Panc1 (cell line): ENCODE measurements around the gene CAMTA2. TPM values are rescaled to one million over a fixed set of nuclear protein-coding genes. Genes with fewer than 3 reads are reported as not detected.

Experiments used
- ATAC-seq: fragments of 200-7000 bp; cut with Tn5 transposase; 2 replicates; pipeline ENCODE4 v1.9.1; 2020; ENCODE audit warnings: mild to moderate bottlenecking, moderate library complexity
- BruUV-seq: library from RNA; stranded (reverse); fragments of 400-500 nt; replicated peaks from 2 replicates; lab custom pipeline; 2021; lab: Mats Ljungman, UMichigan
- CTCF ChIA-PET: fragments of 300-600 bp; sonication (Branson Sonifier 250); formaldehyde crosslinking; loops from one replicate; lab custom pipeline; 2022; ENCODE audit warnings: antibody characterized with exemption; lab: Charles Lee
- POLR2A ChIA-PET: fragments of 300-600 bp; sonication (Branson Sonifier 250); formaldehyde crosslinking; loops from one replicate; lab custom pipeline; 2022; ENCODE audit warnings: antibody characterized with exemption; lab: Charles Lee
- DNase-seq: peaks from one replicate; pipeline ENCODE4 v3.0.0-alpha.2; 2010; ENCODE audit warnings: low read depth, low spot score
- H3K27ac ChIP-seq: 2 replicates; pipeline ENCODE4 v1.5.1; 2011; ENCODE audit warnings: mild to moderate bottlenecking, low read length, inconsistent platforms
- H3K27me3 ChIP-seq: fragments of 200-500 bp; sonication (Bioruptor generic); 2 replicates; pipeline ENCODE4 v1.6.0; 2014; ENCODE audit warnings: low read length, inconsistent platforms; ENCODE audit not compliant: control insufficient read depth, insufficient read depth
- H3K36me3 ChIP-seq: fragments of 200-500 bp; sonication (Bioruptor generic); 2 replicates; pipeline ENCODE4 v1.5.1; 2014; ENCODE audit warnings: inconsistent platforms, mild to moderate bottlenecking, low read length, moderate library complexity; ENCODE audit not compliant: control insufficient read depth, insufficient read depth
- H3K4me1 ChIP-seq: 2 replicates; pipeline ENCODE4 v1.5.1; 2011; ENCODE audit warnings: inconsistent platforms, mild to moderate bottlenecking, low read length, moderate library complexity; ENCODE audit not compliant: control insufficient read depth, insufficient read depth
- H3K4me3 ChIP-seq, 2 experiments: 2 replicates each; pipeline ENCODE4 v1.5.1; 2011 to 2012; ENCODE audit warnings: low read depth in 2 of 2, low read length in 2 of 2, mild to moderate bottlenecking in 2 of 2, inconsistent platforms in 1 of 2, moderate library complexity in 1 of 2
- H3K9me3 ChIP-seq: fragments of 200-500 bp; sonication (Bioruptor generic); 2 replicates; pipeline ENCODE4 v1.5.1; 2014; ENCODE audit warnings: low read depth, mild to moderate bottlenecking, inconsistent platforms, low read length, moderate library complexity; ENCODE audit not compliant: control insufficient read depth, insufficient read depth
- POLR2AphosphoS5 ChIP-seq: IDR thresholded peaks from 2 replicates; pipeline ENCODE4 v1.6.1; 2012; ENCODE audit warnings: mild to moderate bottlenecking, low read depth, low read length, moderate library complexity
- SIN3A ChIP-seq: IDR thresholded peaks from 2 replicates; pipeline ENCODE4 v1.6.1; 2012; ENCODE audit warnings: low read depth, mild to moderate bottlenecking, low read length, moderate library complexity, borderline replicate concordance; ENCODE audit not compliant: insufficient read depth
- TCF7L2 ChIP-seq: IDR thresholded peaks from 2 replicates; pipeline ENCODE4 v1.6.1; 2011; ENCODE audit warnings: mild to moderate bottlenecking, low read depth, low read length, inconsistent platforms
- in situ Hi-C: cut with HindIII; loops from 2 replicates; pipeline ENCODE4 v1.10.0; 2016; ENCODE audit warnings: low sequenced_read_pairs, low pct_unique_long_range_greater_than_20kb
- intact Hi-C: fragments of 100-400 bp; cut with micrococcal nuclease; formaldehyde crosslinking; loops from one replicate; pipeline ENCODE4 v1.10.0; 2022; ENCODE audit not compliant: unreplicated experiment
- total RNA-seq: library from RNA; stranded (reverse); gene quantifications from one replicate; pipeline ENCODE4 v1.2.1, GENCODE V29; 2021; ENCODE audit not compliant: unreplicated experiment
- TF ChIP-seq, protein P1 (sequence below): fragments of 450-650 bp; IDR thresholded peaks from 2 replicates; pipeline ENCODE4 v1.5.1; 2017; ENCODE audit warnings: mild to moderate bottlenecking
- TF ChIP-seq, protein P2 (sequence below), 2 experiments: IDR thresholded peaks; 2 replicates each; pipeline ENCODE4 v1.6.1; 2011 to 2012; ENCODE audit warnings: low read depth in 2 of 2, control low read depth in 1 of 2, low read length in 1 of 2, mild to moderate bottlenecking in 1 of 2, moderate library complexity in 1 of 2; ENCODE audit not compliant: insufficient read depth in 1 of 2

The CAMTA2 gene
- total RNA-seq, 1 experiment from 2014 or later = 22.7 TPM

DNA sequence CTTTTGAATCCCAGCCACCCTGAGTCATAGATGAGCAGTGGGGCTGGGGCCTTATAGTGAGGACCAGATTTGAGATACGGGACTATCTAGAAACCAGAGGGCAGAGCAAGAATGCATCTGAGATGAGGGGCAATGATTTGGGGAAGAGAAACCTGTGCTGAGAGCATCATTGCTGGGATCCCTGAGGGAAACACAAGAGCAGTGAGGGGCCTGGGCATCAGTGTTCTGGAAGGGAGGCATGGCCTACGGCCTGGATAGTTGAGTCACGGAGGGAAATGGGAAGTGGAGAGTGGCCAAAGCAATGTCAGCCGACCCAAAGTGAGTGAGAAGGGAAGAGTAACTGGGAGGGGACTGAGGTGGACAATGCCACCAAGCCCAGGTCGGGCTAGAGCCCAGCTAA is 5.2 kb downstream of the CAMTA2 start:
- ChIA-PET POLR2A (no interaction called here), CTCF (no interaction called here)
- in situ Hi-C loops = no loop called here
- TF ChIP-seq TCF7L2 (no peak), SIN3A (no peak), POLR2AphosphoS5 (no peak)
- TF ChIP-seq, protein P1, sequence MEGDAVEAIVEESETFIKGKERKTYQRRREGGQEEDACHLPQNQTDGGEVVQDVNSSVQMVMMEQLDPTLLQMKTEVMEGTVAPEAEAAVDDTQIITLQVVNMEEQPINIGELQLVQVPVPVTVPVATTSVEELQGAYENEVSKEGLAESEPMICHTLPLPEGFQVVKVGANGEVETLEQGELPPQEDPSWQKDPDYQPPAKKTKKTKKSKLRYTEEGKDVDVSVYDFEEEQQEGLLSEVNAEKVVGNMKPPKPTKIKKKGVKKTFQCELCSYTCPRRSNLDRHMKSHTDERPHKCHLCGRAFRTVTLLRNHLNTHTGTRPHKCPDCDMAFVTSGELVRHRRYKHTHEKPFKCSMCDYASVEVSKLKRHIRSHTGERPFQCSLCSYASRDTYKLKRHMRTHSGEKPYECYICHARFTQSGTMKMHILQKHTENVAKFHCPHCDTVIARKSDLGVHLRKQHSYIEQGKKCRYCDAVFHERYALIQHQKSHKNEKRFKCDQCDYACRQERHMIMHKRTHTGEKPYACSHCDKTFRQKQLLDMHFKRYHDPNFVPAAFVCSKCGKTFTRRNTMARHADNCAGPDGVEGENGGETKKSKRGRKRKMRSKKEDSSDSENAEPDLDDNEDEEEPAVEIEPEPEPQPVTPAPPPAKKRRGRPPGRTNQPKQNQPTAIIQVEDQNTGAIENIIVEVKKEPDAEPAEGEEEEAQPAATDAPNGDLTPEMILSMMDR = no peak
- TF ChIP-seq, protein P2, sequence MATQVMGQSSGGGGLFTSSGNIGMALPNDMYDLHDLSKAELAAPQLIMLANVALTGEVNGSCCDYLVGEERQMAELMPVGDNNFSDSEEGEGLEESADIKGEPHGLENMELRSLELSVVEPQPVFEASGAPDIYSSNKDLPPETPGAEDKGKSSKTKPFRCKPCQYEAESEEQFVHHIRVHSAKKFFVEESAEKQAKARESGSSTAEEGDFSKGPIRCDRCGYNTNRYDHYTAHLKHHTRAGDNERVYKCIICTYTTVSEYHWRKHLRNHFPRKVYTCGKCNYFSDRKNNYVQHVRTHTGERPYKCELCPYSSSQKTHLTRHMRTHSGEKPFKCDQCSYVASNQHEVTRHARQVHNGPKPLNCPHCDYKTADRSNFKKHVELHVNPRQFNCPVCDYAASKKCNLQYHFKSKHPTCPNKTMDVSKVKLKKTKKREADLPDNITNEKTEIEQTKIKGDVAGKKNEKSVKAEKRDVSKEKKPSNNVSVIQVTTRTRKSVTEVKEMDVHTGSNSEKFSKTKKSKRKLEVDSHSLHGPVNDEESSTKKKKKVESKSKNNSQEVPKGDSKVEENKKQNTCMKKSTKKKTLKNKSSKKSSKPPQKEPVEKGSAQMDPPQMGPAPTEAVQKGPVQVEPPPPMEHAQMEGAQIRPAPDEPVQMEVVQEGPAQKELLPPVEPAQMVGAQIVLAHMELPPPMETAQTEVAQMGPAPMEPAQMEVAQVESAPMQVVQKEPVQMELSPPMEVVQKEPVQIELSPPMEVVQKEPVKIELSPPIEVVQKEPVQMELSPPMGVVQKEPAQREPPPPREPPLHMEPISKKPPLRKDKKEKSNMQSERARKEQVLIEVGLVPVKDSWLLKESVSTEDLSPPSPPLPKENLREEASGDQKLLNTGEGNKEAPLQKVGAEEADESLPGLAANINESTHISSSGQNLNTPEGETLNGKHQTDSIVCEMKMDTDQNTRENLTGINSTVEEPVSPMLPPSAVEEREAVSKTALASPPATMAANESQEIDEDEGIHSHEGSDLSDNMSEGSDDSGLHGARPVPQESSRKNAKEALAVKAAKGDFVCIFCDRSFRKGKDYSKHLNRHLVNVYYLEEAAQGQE (IDR thresholded peaks at IDR 0.05; ENCODE audit: insufficient read depth in 1 of 2, low read depth in 2 of 2, low read length in 1 of 2) = no peak
- H3K4me3 ChIP-seq = no peak overlapping the region
- ATAC-seq (no peak), DNase-seq (no peak)
- no peaks in the 10 kb centered on the region for H3K27me3 ChIP-seq
- H3K36me3 ChIP-seq = no peaks in the 10 kb centered on the region; the same call in 1 of the 2 replicates
- no peak overlapping the region for H3K27ac ChIP-seq
- no peaks in the 10 kb centered on the region for H3K9me3 ChIP-seq
- intact Hi-C loops = no loop called here
- no TSS peak for BruUV-seq
- H3K4me1 ChIP-seq = peaks cover 4% of the 10 kb centered on the region; the same call in 1 of the 2 replicates

DNA sequence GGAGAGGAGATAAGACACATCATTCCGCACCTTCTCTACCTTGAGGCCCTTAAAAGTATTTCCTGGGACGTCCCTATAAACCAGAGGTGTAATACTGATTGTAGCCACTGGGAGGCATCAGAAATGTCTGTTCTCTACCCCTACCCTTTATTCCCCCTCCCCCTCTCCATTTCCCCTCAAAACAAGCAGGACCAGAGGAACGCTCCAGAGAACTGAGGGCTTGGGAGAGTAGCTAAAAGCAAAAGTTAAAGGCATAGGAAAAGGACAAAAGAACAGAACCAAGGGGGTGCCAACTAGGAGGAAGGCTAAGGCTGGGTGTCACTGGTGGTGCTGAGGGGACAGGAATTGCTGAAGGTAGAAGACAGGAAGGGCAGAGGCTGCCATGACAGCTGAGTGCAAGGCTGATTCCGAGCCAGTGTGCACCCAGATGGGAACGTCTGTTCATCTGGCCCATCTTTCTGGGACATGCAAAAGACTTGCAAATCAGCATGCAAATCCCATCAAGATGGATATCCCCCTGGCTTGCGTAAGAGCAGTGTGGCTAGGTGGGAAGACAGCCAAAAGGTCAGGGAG is 6.7 kb downstream of the CAMTA2 start:
- CTCF ChIA-PET = interaction anchor here (0.6 kb wide), 1 partner anchor 84 kb away, joined by 3 read pairs; no protein-coding TSS in a partner anchor
- H3K27ac ChIP-seq = no peak overlapping the region
- POLR2A ChIA-PET = no interaction called here
- no peaks in the 10 kb centered on the region for H3K9me3 ChIP-seq
- intact Hi-C loops (loop anchor here (2.0 kb wide), 1 partner anchor 82 kb away; no protein-coding TSS in a partner anchor), in situ Hi-C loops (no loop called here)
- no peaks in the 10 kb centered on the region for H3K4me1 ChIP-seq
- BruUV-seq = no TSS peak
- H3K27me3 ChIP-seq = no peaks in the 10 kb centered on the region
- H3K36me3 ChIP-seq = no peaks in the 10 kb centered on the region
- no peak for TF ChIP-seq SIN3A
- TF ChIP-seq, protein P2 (IDR thresholded peaks at IDR 0.05; ENCODE audit: insufficient read depth in 1 of 2, low read depth in 2 of 2, low read length in 1 of 2) = no peak
- TF ChIP-seq POLR2AphosphoS5 = no peak
- TF ChIP-seq, protein P1 = peak; percentile 78
- TF ChIP-seq TCF7L2 = no peak
- DNase-seq (no peak), ATAC-seq (peak; percentile 62)
- no peak overlapping the region for H3K4me3 ChIP-seq
